ENCODE results near the gene PCLO.

DNA sequence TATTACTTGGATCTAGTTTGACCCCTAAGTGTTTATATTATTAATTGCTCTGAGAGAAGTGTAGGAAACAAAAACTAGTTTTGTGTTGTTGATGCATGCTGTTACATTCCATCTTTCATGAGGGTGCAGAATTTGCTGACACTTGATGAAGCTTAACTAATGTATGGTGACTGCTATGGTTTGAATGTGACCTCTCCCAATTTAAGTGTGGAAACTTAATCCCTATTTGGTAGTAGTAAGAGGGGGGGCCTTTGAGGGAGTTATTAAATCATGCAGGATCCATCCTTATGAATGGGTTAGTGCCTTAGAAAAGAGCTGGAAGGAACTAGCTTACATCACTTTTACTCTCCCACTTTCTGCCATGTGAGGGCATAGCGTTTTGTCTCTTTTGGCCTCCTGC, 142.5 kb downstream of the PCLO start:
- TF ChIP-seq POLR2A (IDR thresholded peaks at IDR 0.05), result no peak
- TF ChIP-seq, protein P1, sequence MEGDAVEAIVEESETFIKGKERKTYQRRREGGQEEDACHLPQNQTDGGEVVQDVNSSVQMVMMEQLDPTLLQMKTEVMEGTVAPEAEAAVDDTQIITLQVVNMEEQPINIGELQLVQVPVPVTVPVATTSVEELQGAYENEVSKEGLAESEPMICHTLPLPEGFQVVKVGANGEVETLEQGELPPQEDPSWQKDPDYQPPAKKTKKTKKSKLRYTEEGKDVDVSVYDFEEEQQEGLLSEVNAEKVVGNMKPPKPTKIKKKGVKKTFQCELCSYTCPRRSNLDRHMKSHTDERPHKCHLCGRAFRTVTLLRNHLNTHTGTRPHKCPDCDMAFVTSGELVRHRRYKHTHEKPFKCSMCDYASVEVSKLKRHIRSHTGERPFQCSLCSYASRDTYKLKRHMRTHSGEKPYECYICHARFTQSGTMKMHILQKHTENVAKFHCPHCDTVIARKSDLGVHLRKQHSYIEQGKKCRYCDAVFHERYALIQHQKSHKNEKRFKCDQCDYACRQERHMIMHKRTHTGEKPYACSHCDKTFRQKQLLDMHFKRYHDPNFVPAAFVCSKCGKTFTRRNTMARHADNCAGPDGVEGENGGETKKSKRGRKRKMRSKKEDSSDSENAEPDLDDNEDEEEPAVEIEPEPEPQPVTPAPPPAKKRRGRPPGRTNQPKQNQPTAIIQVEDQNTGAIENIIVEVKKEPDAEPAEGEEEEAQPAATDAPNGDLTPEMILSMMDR (IDR thresholded peaks at IDR 0.05), result no peak
